ENCODE data around the gene OBSL1.
A peak's percentile ranks its signal among the peaks of the same experiment; 100 is the strongest.

OBSL1 gene

GRCh38 chr2:219524817-219525216 is 46.5 kb downstream of the OBSL1 start:
- no peak for TF ChIP-seq CTCF (IDR thresholded peaks at IDR 0.05)
- no peak overlapping the region for H3K4me3 Mint-ChIP-seq
- no peaks in the 10 kb centered on the region for H3K36me3 Mint-ChIP-seq (ENCODE audit: low read depth)
- H3K4me1 Mint-ChIP-seq = peaks cover 72% of the 10 kb centered on the region
- H3K9me3 Mint-ChIP-seq = no peaks in the 10 kb centered on the region
- H3K27me3 Mint-ChIP-seq (ENCODE audit: low read depth, poor library complexity) = peaks cover 54% of the 10 kb centered on the region
- no peak overlapping the region for H3K27ac Mint-ChIP-seq
- no peak for DNase-seq

DNA sequence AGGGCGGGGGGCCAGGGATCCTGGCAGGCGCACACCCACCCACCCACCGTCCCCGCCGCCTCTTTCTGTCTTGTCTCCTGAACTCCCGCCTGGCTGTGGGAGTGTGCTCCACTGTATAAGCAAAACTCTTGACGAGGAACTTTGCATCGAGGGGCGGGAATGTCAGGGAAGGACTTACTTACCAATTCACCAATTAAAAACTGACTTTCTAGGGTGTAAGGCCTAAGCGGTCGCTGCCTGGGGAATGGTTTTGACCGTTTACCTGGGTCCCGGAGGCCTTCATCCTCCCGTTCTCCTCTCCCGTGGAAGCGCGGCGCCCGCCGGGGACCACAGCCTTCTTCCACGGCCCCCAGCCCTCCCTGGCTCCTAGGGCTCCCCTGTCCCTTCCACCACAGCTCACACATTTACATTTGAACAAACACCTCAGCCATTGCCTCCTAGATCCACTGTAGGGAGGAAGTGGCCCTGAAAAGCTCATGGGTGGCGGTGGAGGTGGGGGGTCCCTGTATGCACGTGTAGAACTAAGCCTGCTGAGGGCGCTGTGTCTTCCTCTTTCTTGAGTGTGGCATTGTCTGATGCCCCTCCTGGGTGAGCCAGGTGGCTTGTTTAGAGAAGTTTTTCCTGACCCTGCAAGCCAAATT is 48.2 kb downstream of the OBSL1 start:
- peaks cover 47% of the 10 kb centered on the region for H3K27me3 Mint-ChIP-seq (ENCODE audit: low read depth, poor library complexity)
- H3K4me1 Mint-ChIP-seq = peaks cover 79% of the 10 kb centered on the region
- H3K36me3 Mint-ChIP-seq (ENCODE audit: low read depth) = no peaks in the 10 kb centered on the region
- no peaks in the 10 kb centered on the region for H3K9me3 Mint-ChIP-seq
- DNase-seq = no peak
- peak overlapping the region; percentile 70 for H3K4me3 Mint-ChIP-seq
- no peak overlapping the region for H3K27ac Mint-ChIP-seq
- TF ChIP-seq CTCF (IDR thresholded peaks at IDR 0.05) = no peak

GRCh38 chr2:219522111-219523030 is 49.0 kb downstream of the OBSL1 start:
- TF ChIP-seq CTCF (IDR thresholded peaks at IDR 0.05) = no peak
- DNase-seq = peak; percentile 82

GRCh38 chr2:219521066-219521880 is 50.1 kb downstream of the OBSL1 start:
- Mint-ChIP-seq H3K4me1 (peaks cover 80% of the 10 kb centered on the region), H3K9me3 (no peaks in the 10 kb centered on the region), H3K4me3 (peak overlapping the region; percentile 70), H3K36me3 (ENCODE audit: low read depth) (no peaks in the 10 kb centered on the region), H3K27ac (no peak overlapping the region), H3K27me3 (ENCODE audit: low read depth, poor library complexity) (peaks cover 48% of the 10 kb centered on the region)
- TF ChIP-seq CTCF (IDR thresholded peaks at IDR 0.05) = peak; percentile 62
- peak; percentile 63 for DNase-seq

More at GRCh38 chr2:219522111-219523030, 49.0 kb downstream of the OBSL1 start:
- H3K4me1 Mint-ChIP-seq = peaks cover 80% of the 10 kb centered on the region
- no peak overlapping the region for H3K27ac Mint-ChIP-seq
- H3K36me3 Mint-ChIP-seq (ENCODE audit: low read depth) = no peaks in the 10 kb centered on the region
- peaks cover 47% of the 10 kb centered on the region for H3K27me3 Mint-ChIP-seq (ENCODE audit: low read depth, poor library complexity)
- H3K4me3 Mint-ChIP-seq = peak overlapping the region; percentile 70
- no peaks in the 10 kb centered on the region for H3K9me3 Mint-ChIP-seq

GRCh38 chr2:219520079-219520478 is 51.3 kb downstream of the OBSL1 start:
- Mint-ChIP-seq H3K4me1 (peaks cover 75% of the 10 kb centered on the region), H3K9me3 (no peaks in the 10 kb centered on the region), H3K27me3 (ENCODE audit: low read depth, poor library complexity) (peaks cover 55% of the 10 kb centered on the region), H3K27ac (no peak overlapping the region), H3K4me3 (no peak overlapping the region), H3K36me3 (ENCODE audit: low read depth) (no peaks in the 10 kb centered on the region)
- DNase-seq = no peak
- TF ChIP-seq CTCF (IDR thresholded peaks at IDR 0.05) = no peak

Measured in nephron progenitor cell (in vitro differentiated cells).